Keratinocyte (primary cell): ENCODE measurements around the gene PDE1C. TPM values are rescaled to one million over a fixed set of nuclear protein-coding genes. Genes with fewer than 3 reads are reported as not detected.

ENCODE experiments used
- DNase-seq: peaks from one replicate; pipeline ENCODE4 v3.0.0-alpha.2; 2011; ENCODE audit warnings: low read depth, missing footprints, low spot score
- FAIRE-seq: peaks from 2 replicates; lab custom pipeline; 2011; peaks lifted over from hg19 to GRCh38; lab: Jason Lieb, UNC
- H2AFZ ChIP-seq: 2 replicates; pipeline ENCODE4 v1.6.0; 2012; ENCODE audit warnings: low read length, control low read depth, inconsistent platforms; ENCODE audit not compliant: control insufficient read depth
- H3K27ac ChIP-seq: 2 replicates; pipeline ENCODE4 v1.5.1; 2011; ENCODE audit warnings: low read length; ENCODE audit not compliant: control insufficient read depth, insufficient read depth
- H3K27me3 ChIP-seq: 3 replicates; pipeline ENCODE4 v1.6.0; 2011; ENCODE audit warnings: low read length; ENCODE audit not compliant: control insufficient read depth, insufficient read depth; ENCODE audit errors: extremely low read depth
- H3K36me3 ChIP-seq, 2 experiments: 2 replicates in 1 of 2; 3 replicates in 1 of 2; pipeline ENCODE4 v1.5.1; 2011; ENCODE audit warnings: low read length in 2 of 2, mild to moderate bottlenecking in 1 of 2; ENCODE audit not compliant: control insufficient read depth in 2 of 2, insufficient read depth in 2 of 2; ENCODE audit errors: extremely low read depth in 1 of 2
- H3K4me1 ChIP-seq: 3 replicates; pipeline ENCODE4 v1.5.1; 2011; ENCODE audit warnings: low read length; ENCODE audit not compliant: control insufficient read depth, insufficient read depth; ENCODE audit errors: extremely low read depth
- H3K4me2 ChIP-seq: 3 replicates; pipeline ENCODE4 v1.6.0; 2011; ENCODE audit warnings: low read depth, low read length; ENCODE audit not compliant: control insufficient read depth, insufficient read depth; ENCODE audit errors: extremely low read depth
- H3K4me3 ChIP-seq, 3 experiments: fragments of 200-600 bp in 1 of 3; sonication (generic) in 1 of 3; 2 replicates in 2 of 3; 3 replicates in 1 of 3; pipeline ENCODE4 v1.5.1; 2011 to 2016; ENCODE audit warnings: low read length in 3 of 3, mild to moderate bottlenecking in 3 of 3, control low read depth in 2 of 3, inconsistent platforms in 1 of 3, low read depth in 1 of 3, mixed read lengths in 1 of 3, mixed run types in 1 of 3, moderate library complexity in 1 of 3; ENCODE audit not compliant: control insufficient read depth in 2 of 3, insufficient read depth in 2 of 3; ENCODE audit errors: extremely low read depth in 1 of 3
- H3K79me2 ChIP-seq: 2 replicates; pipeline ENCODE4 v1.6.0; 2012; ENCODE audit warnings: low read length; ENCODE audit not compliant: control insufficient read depth, insufficient read depth
- H3K9ac ChIP-seq: 3 replicates; pipeline ENCODE4 v1.6.0; 2011; ENCODE audit warnings: low read length; ENCODE audit not compliant: control insufficient read depth, insufficient read depth; ENCODE audit errors: extremely low read depth
- H3K9me1 ChIP-seq: 3 replicates; pipeline ENCODE4 v1.6.0; 2011; ENCODE audit warnings: low read length; ENCODE audit not compliant: control insufficient read depth, insufficient read depth; ENCODE audit errors: extremely low read depth
- H3K9me3 ChIP-seq: 2 replicates; pipeline ENCODE4 v1.5.1; 2012; ENCODE audit warnings: low read depth, low read length; ENCODE audit not compliant: control insufficient read depth
- H4K20me1 ChIP-seq: 3 replicates; pipeline ENCODE4 v1.6.0; 2011; ENCODE audit warnings: low read length; ENCODE audit not compliant: control insufficient read depth, insufficient read depth; ENCODE audit errors: extremely low read depth
- CTCF ChIP-seq, 3 experiments: IDR thresholded peaks in 1 of 3; conservative IDR thresholded peaks in 1 of 3; optimal IDR thresholded peaks in 1 of 3; 2 replicates in 2 of 3; 3 replicates in 1 of 3; pipeline versions ENCODE3 to v1.5.1; 2011; ENCODE audit warnings: low read length in 3 of 3, mild to moderate bottlenecking in 3 of 3, moderate library complexity in 2 of 3, control low read depth in 1 of 3, inconsistent platforms in 1 of 3; ENCODE audit not compliant: insufficient read depth in 2 of 3; ENCODE audit errors: extremely low read depth in 1 of 3
- EZH2 ChIP-seq: IDR thresholded peaks from one replicate; pipeline ENCODE4 v1.6.1; 2012; ENCODE audit warnings: inconsistent platforms, mild to moderate bottlenecking, low read length, moderate library complexity
- dilution Hi-C: fragments of 300-500 bp; cut with MboI; formaldehyde crosslinking; loops from one replicate; pipeline ENCODE4 v1.7.0; 2020; ENCODE audit warnings: low sequenced_read_pairs; ENCODE audit not compliant: extremely low pct_ligation_motif_present
- polyA plus RNA-seq, 5 experiments: library from polyadenylated mRNA; depleted of rRNA in 3 of 5; stranded (reverse) in 3 of 5; stranded (forward) in 1 of 5; unstranded in 1 of 5; fragments of >200 nt; gene quantifications; 1 replicate in 1 of 5; 2 replicates in 3 of 5; 3 replicates in 1 of 5; pipeline versions ENCODE4 v1.2.1 to v1.2.3, GENCODE V29; 2011 to 2012; ENCODE audit warnings: missing spikeins in 2 of 5, low read depth in 1 of 5, low replicate concordance in 1 of 5

PDE1C gene
- polyA plus RNA-seq, 1 donor (not counting 4 experiments of a cell fraction or from before 2014, with no cell fraction given), result 2.5 TPM

DNA sequence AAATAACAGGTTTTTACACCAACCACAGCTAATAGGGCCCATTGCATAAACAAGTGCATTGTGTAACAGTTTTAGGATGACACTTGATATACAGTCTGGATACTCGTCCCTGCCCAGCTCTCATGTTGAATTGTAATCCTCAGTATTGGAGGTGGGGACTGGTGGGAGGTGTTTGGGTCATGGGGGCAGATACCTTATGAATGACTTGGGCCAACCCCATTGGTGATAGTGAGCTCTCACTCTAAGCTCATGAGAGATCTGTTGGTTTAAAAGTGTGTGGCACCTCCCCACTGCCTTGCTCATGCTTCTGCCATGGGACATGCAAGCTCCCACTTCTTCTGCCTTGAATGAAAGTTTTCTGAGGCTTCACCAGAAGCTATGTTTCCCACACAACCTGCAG, 136.7 kb downstream of the PDE1C start:
- no peaks in the 10 kb centered on the region for H4K20me1 ChIP-seq
- no peak overlapping the region for H3K27ac ChIP-seq
- H3K36me3 ChIP-seq, result no peaks in the 10 kb centered on the region
- no peaks in the 10 kb centered on the region for H3K9me3 ChIP-seq
- H3K9ac ChIP-seq, result no peak overlapping the region
- H2AFZ ChIP-seq, result no peak overlapping the region
- no peaks in the 10 kb centered on the region for H3K9me1 ChIP-seq
- TF ChIP-seq CTCF (optimal IDR thresholded peaks at IDR 0.05 in 1 of 3, IDR thresholded peaks at IDR 0.05 in 1 of 3, conservative IDR thresholded peaks at IDR 0.05 in 1 of 3; ENCODE audit: extremely low read depth in 1 of 3, insufficient read depth in 2 of 3, low read length in 3 of 3) (no peak), EZH2 (no peak)
- FAIRE-seq (no peak), DNase-seq (no peak)
- dilution Hi-C loops, result no loop called here
- no peaks in the 10 kb centered on the region for H3K27me3 ChIP-seq
- no peak overlapping the region for H3K4me3 ChIP-seq
- peaks cover 42% of the 10 kb centered on the region for H3K4me1 ChIP-seq
- peaks cover 2% of the 10 kb centered on the region for H3K79me2 ChIP-seq
- H3K4me2 ChIP-seq, result no peak overlapping the region

GRCh38 chr7:31926991-31927584, 143.1 kb downstream of the PDE1C start:
- Histone ChIP-seq H3K4me2 (no peak overlapping the region), H3K36me3 (no peaks in the 10 kb centered on the region), H3K27ac (no peak overlapping the region), H2AFZ (no peak overlapping the region), H4K20me1 (no peaks in the 10 kb centered on the region), H3K9me1 (no peaks in the 10 kb centered on the region), H3K4me1 (no peaks in the 10 kb centered on the region), H3K4me3 (no peak overlapping the region), H3K27me3 (no peaks in the 10 kb centered on the region), H3K79me2 (no peaks in the 10 kb centered on the region), H3K9me3 (no peaks in the 10 kb centered on the region), H3K9ac (no peak overlapping the region)
- FAIRE-seq, result no peak
- no peak for DNase-seq
- dilution Hi-C loops, result no loop called here
- TF ChIP-seq EZH2 (no peak), CTCF (optimal IDR thresholded peaks at IDR 0.05 in 1 of 3, IDR thresholded peaks at IDR 0.05 in 1 of 3, conservative IDR thresholded peaks at IDR 0.05 in 1 of 3; ENCODE audit: extremely low read depth in 1 of 3, insufficient read depth in 2 of 3, low read length in 3 of 3) (no peak)
